Activated CD4-positive, alpha-beta T cell treated with anti-CD3 and anti-CD28 coated beads for 1 hour (primary cell): ENCODE data around the gene ARHGEF28.

Experiments used
- DNase-seq: peaks from one replicate; pipeline ENCODE4 v3.0.0-alpha.2; 2020

The ARHGEF28 gene

DNA sequence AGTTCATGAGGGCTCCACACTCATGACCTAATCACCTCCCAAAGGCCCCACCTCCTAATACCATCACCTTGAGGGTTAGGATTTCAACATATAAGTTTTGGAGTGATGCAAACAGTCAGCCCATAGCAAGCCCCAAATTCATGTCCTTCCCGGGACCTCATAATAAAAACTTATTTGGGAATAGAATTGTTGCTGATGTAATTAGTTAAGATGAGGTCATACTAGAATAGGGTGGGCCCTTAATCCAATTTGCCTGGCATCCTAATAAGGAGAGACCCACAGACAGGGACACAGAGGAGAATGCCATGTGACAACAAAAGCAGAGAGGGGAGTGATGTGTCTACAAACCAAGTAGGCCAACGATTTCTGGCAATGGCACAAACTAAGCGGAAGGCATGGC is 347.1 kb downstream of the ARHGEF28 start:
- DNase-seq: no peak

DNA sequence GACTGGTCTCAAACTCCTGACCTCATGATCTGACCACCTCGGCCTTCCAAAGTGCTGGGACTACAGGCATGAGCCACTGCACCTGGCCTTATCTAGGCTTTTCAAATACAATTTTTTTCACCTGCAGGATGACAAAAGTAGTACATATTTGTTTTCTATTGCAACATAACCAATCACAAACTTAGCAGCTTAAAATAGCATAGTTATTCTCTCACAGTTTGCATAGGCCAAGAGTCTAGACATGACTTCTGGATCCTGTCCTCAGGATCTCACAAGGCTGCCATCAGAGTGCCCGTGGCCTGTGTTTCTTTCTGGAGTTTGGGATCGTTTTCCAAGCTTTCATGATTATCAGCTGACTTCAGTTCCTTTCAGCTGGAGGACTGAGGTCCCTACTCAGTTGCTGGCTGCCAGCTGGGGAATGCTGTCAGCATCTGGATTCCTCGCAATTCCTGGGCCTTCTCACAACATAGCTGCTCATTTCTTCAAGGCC is 348.9 kb downstream of the ARHGEF28 start:
- DNase-seq: no peak

- no peak for DNase-seq
Measured at GRCh38 chr5:73975845-73976244, 349.8 kb downstream of the ARHGEF28 start.

GRCh38 chr5:73977146-73977545 is 351.1 kb downstream of the ARHGEF28 start:
- DNase-seq: no peak

DNA sequence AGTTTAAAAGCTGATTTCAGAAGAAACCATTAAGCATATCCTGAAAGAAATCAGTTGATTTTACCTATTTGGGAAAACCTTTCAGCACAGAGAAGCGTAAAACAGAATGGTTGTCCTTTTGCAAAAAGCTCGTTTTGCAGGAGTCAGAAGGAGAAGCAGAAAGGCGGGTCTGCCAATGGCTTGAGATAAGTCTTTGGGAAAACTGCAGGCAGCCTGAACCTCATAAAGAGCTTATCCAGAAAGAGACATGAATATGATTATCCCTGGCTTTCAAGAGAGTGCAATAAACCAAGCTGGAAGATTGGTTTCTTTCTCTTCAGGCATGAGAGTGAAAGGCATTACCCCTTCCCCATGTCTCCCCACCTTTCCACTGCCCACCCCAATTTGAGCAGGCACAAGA is 353.3 kb downstream of the ARHGEF28 start:
- DNase-seq: no peak

- DNase-seq: no peak
Measured at GRCh38 chr5:73981704-73982103, 355.7 kb downstream of the ARHGEF28 start.

- DNase-seq: no peak
Measured at GRCh38 chr5:73983644-73984043, 357.6 kb downstream of the ARHGEF28 start.

DNA sequence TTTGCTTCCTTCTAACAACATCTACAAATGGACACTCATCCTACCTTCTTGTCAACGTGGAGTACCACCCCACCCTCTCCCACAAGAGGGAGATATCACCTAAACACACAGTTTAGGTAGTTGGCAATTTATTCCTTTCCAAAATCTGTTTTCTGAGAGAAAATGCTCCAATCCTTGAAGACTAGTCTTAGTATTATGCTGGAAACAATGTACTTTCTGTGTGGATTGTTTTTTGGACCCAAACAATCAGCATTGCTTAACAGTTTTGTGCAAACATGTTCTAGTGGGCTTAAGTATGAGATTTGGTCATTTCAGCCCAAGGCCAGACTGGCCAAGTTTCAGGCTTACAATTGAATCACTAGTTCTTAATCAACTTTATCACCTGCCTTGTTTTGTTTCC is 359.1 kb downstream of the ARHGEF28 start:
- DNase-seq: no peak

GRCh38 chr5:73986729-73987128 is 360.7 kb downstream of the ARHGEF28 start:
- no peak for DNase-seq

- no peak for DNase-seq
Measured at GRCh38 chr5:73987915-73988314, 361.9 kb downstream of the ARHGEF28 start.

GRCh38 chr5:73989956-73990355 is 364.0 kb downstream of the ARHGEF28 start:
- DNase-seq: no peak
